Smooth muscle cell (in vitro differentiated cells): ENCODE measurements around the gene COPS8. TPM values are rescaled to one million over a fixed set of nuclear protein-coding genes. Genes with fewer than 3 reads are reported as not detected.

ENCODE experiments used
- DNase-seq: peaks from one replicate; lab custom pipeline; 2025; ENCODE audit not compliant: unreplicated experiment; lab: John Stamatoyannopoulos, UW
- H2AFZ ChIP-seq: fragments of 200-600 bp; sonication (generic); 2 replicates; pipeline ENCODE4 v1.6.0; 2016; ENCODE audit warnings: antibody characterized with exemption, low read depth, mild to moderate bottlenecking
- H3F3A ChIP-seq: fragments of 200-600 bp; sonication (generic); 2 replicates; pipeline ENCODE4 v1.6.0; 2017; ENCODE audit warnings: antibody characterized with exemption, low read depth
- H3K27ac ChIP-seq: fragments of 200-600 bp; sonication (generic); 2 replicates; pipeline ENCODE4 v1.5.1; 2016; ENCODE audit warnings: low read depth, mild to moderate bottlenecking
- H3K27me3 ChIP-seq: fragments of 200-600 bp; sonication (generic); 2 replicates; pipeline ENCODE4 v1.6.1; 2016; ENCODE audit warnings: low read depth, mild to moderate bottlenecking
- H3K36me3 ChIP-seq: fragments of 200-600 bp; sonication (generic); 2 replicates; pipeline ENCODE4 v1.5.1; 2016; ENCODE audit warnings: low read depth
- H3K4me1 ChIP-seq: fragments of 200-600 bp; sonication (generic); 2 replicates; pipeline ENCODE4 v1.5.1; 2016; ENCODE audit warnings: low read depth
- H3K4me2 ChIP-seq: fragments of 200-600 bp; sonication (generic); 2 replicates; pipeline ENCODE4 v1.6.0; 2016; ENCODE audit warnings: mild to moderate bottlenecking
- H3K4me3 ChIP-seq: fragments of 200-600 bp; sonication (generic); 2 replicates; pipeline ENCODE4 v1.5.1; 2016; ENCODE audit warnings: mild to moderate bottlenecking
- H3K79me2 ChIP-seq: fragments of 200-600 bp; sonication (generic); 2 replicates; pipeline ENCODE4 v1.6.0; 2016; ENCODE audit warnings: low read depth, mild to moderate bottlenecking
- H3K9ac ChIP-seq: fragments of 200-600 bp; sonication (generic); 2 replicates; pipeline ENCODE4 v1.6.0; 2016; ENCODE audit warnings: low read depth
- H3K9me3 ChIP-seq: fragments of 200-600 bp; sonication (generic); replicated peaks from 2 replicates; pipeline ENCODE4 v1.5.1; 2016; ENCODE audit warnings: low read depth
- H4K20me1 ChIP-seq: fragments of 200-600 bp; sonication (generic); 2 replicates; pipeline ENCODE4 v1.6.0; 2016; ENCODE audit warnings: low read depth
- WGBS: methylation state at CpG from one replicate; pipeline ENCODE4 v1.1.7; 2016; ENCODE audit warnings: low lambda C conversion rate; 5-methylcytosine and 5-hydroxymethylcytosine counted together
- polyA plus RNA-seq: library from polyadenylated mRNA; unstranded; fragments of >200 nt; fragmentation: Nextera tagmentation; extraction: Ambion mirVana; gene quantifications from 2 replicates; pipeline ENCODE4 v1.2.1, GENCODE V29; 2016
- total RNA-seq: library from RNA; depleted of rRNA; stranded (reverse); fragments of >200 nt; gene quantifications from 2 replicates; pipeline ENCODE4 v1.2.3, GENCODE V29; 2014
- TF ChIP-seq, protein P1 (sequence below): fragments of 200-600 bp; sonication (generic); IDR thresholded peaks from 2 replicates; pipeline ENCODE4 v1.5.1; 2017; ENCODE audit warnings: borderline replicate concordance, mild to moderate bottlenecking, antibody characterized with exemption; ENCODE audit not compliant: insufficient read depth, poor library complexity, severe bottlenecking

COPS8 gene
- total and polyA plus RNA-seq, 2 experiments from 2014 or later: 132 to 159 TPM

DNA sequence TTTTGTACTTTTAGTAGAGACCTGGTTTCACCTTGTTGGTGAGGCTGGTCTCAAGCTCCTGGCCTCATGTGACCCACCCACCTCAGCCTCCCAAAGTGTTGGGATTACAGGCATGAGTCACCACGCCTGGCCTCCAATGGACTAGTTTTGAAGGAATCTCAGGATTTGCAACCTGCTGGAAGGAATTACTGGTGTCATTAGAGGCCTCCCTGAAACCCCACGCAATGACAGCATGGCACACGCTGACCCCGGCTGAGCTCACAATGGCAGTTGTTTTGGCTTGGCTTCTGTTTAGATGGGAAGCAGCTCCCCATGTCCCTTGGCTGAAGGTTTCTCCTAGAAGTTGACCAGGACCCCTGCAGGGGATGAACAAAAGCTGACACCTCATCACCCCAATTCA, 23.1 kb upstream of the COPS8 start:
- TF ChIP-seq, protein P1, sequence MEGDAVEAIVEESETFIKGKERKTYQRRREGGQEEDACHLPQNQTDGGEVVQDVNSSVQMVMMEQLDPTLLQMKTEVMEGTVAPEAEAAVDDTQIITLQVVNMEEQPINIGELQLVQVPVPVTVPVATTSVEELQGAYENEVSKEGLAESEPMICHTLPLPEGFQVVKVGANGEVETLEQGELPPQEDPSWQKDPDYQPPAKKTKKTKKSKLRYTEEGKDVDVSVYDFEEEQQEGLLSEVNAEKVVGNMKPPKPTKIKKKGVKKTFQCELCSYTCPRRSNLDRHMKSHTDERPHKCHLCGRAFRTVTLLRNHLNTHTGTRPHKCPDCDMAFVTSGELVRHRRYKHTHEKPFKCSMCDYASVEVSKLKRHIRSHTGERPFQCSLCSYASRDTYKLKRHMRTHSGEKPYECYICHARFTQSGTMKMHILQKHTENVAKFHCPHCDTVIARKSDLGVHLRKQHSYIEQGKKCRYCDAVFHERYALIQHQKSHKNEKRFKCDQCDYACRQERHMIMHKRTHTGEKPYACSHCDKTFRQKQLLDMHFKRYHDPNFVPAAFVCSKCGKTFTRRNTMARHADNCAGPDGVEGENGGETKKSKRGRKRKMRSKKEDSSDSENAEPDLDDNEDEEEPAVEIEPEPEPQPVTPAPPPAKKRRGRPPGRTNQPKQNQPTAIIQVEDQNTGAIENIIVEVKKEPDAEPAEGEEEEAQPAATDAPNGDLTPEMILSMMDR: no peak
- Histone ChIP-seq H3K4me2 (no peak overlapping the region), H3K9ac (no peak overlapping the region), H4K20me1 (peaks cover 3% of the 10 kb centered on the region), H3K4me3 (no peak overlapping the region), H3K4me1 (peaks cover 9% of the 10 kb centered on the region), H3K79me2 (no peaks in the 10 kb centered on the region), H3K9me3 (no peaks in the 10 kb centered on the region), H3K27ac (no peak overlapping the region), H3F3A (no peaks in the 10 kb centered on the region), H2AFZ (no peak overlapping the region), H3K27me3 (no peaks in the 10 kb centered on the region), H3K36me3 (no peaks in the 10 kb centered on the region)
- DNase-seq: no peak
- WGBS: 37% methylated on average over 4 of the region's 4 CpGs

DNA sequence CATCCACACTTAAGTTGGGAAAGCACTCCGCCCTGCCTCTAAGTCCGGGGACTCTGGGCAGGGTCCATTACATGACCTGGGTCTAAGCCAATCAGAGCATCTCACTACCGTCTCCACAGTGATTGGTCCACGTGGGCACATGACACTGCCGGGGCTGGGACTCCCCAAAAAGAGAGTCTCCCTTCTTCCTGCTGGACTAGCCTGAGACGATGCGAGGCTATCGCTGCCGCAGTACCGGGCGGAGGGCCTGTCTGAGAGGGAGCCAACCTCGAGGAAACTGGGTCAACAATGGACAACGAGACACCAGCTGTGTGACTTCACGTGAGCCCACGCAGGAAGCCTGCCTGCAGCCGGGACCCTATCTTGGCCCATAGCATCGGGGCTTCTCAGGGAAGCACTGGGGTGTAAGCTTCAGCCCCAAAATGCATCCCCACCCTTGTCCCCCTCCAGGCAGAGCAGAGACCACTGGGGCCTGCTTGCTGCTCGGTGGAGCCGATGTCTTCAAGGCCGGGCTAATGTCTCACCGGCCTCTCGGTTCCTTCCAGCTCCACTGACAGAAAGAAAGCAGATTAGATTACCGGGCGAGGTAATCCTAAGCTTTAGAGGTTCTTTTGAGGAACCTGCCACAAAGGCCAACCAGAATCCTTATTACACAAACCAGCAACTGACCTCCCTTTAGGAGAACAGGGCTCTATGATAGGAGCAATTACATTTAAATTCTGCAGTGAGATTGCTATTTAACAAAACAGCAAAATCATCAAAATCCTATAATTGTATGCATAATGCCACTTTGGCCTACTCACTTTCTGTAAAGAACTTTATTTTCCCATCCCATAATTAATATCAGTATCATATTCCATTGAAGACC, 21.3 kb upstream of the COPS8 start:
- peaks cover 9% of the 10 kb centered on the region for H3K4me1 ChIP-seq
- H2AFZ ChIP-seq: no peak overlapping the region
- no peak overlapping the region for H3K4me2 ChIP-seq
- H4K20me1 ChIP-seq: peaks cover 3% of the 10 kb centered on the region
- TF ChIP-seq, protein P1: no peak
- no peaks in the 10 kb centered on the region for H3F3A ChIP-seq
- H3K4me3 ChIP-seq: no peak overlapping the region
- H3K9ac ChIP-seq: no peak overlapping the region
- H3K9me3 ChIP-seq: no peaks in the 10 kb centered on the region
- H3K27me3 ChIP-seq: no peaks in the 10 kb centered on the region
- H3K36me3 ChIP-seq: no peaks in the 10 kb centered on the region
- no peak overlapping the region for H3K27ac ChIP-seq
- 93% methylated on average over 24 of the region's 24 CpGs for WGBS
- no peak for DNase-seq
- no peaks in the 10 kb centered on the region for H3K79me2 ChIP-seq

DNA sequence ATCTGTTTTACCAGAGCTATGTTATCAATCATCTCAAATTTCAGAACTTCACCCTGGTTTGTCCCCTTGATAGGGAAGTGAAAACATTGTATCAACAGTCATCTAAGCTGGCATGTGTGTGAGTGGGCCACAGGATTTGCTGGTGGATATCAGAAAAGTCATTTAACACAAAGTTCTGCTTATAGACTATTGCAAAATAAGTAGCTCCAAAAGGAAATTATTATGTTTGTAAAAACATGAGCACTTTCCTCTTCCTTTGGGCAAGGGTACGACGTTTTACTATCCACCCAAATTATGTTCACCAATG, 20.7 kb upstream of the COPS8 start:
- H3K27ac ChIP-seq: no peak overlapping the region
- no peaks in the 10 kb centered on the region for H3K27me3 ChIP-seq
- WGBS: 95% methylated on average over 2 of the region's 2 CpGs
- H3K4me2 ChIP-seq: no peak overlapping the region
- TF ChIP-seq, protein P1: no peak
- H4K20me1 ChIP-seq: peaks cover 3% of the 10 kb centered on the region
- H3F3A ChIP-seq: no peaks in the 10 kb centered on the region
- H3K4me3 ChIP-seq: no peak overlapping the region
- DNase-seq: no peak
- H3K4me1 ChIP-seq: peaks cover 9% of the 10 kb centered on the region
- H3K79me2 ChIP-seq: no peaks in the 10 kb centered on the region
- H3K9ac ChIP-seq: no peak overlapping the region
- H3K36me3 ChIP-seq: no peaks in the 10 kb centered on the region
- no peaks in the 10 kb centered on the region for H3K9me3 ChIP-seq
- no peak overlapping the region for H2AFZ ChIP-seq

DNA sequence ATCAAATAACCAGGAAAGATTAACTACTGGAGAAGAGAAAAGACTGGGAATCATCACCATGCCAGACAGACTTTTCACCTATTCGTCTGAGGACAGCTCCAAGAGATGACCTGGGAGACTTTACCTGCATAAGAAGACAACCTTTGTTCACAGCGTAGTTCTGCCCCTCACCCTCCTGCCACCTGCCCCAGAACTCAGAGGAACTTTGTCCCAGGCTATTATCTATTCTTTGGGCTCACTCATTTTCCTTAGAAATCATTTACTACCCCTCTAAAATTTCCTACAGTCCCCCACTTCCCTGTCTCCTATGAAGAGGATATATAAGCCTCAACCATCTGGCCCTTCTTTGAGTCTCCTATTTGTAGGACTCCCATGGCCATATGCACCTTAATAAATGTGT, 19.3 kb upstream of the COPS8 start:
- TF ChIP-seq, protein P1: no peak
- Histone ChIP-seq H3K79me2 (no peaks in the 10 kb centered on the region), H4K20me1 (peaks cover 3% of the 10 kb centered on the region), H3K27ac (no peak overlapping the region), H3K36me3 (no peaks in the 10 kb centered on the region), H3K9ac (no peak overlapping the region), H3K4me3 (no peak overlapping the region), H3K4me2 (no peak overlapping the region), H3K4me1 (peaks cover 9% of the 10 kb centered on the region), H2AFZ (no peak overlapping the region), H3K9me3 (no peaks in the 10 kb centered on the region), H3F3A (no peaks in the 10 kb centered on the region), H3K27me3 (no peaks in the 10 kb centered on the region)
- no peak for DNase-seq
- WGBS: 93% methylated on average over 2 of the region's 2 CpGs
